Endothelial cell of umbilical vein (primary cell): ENCODE data around the gene UST. TPM values are rescaled to one million over a fixed set of nuclear protein-coding genes. Genes with fewer than 3 reads are reported as not detected.

Experiments used
- BruUV-seq: library from RNA; stranded (reverse); fragments of 400-500 nt; replicated peaks from 2 replicates; lab custom pipeline; 2021; lab: Mats Ljungman, UMichigan
- CTCF ChIA-PET: fragments of 300-600, 350-600 bp; sonication (Branson Sonifier 250); formaldehyde crosslinking; loops from one replicate; lab custom pipeline; 2021; ENCODE audit warnings: antibody characterized with exemption, inconsistent platforms; lab: Charles Lee
- POLR2A ChIA-PET: fragments of 300-600, 350-600 bp; sonication (Branson Sonifier 250); formaldehyde crosslinking; loops from one replicate; lab custom pipeline; 2021; ENCODE audit warnings: antibody characterized with exemption, inconsistent platforms; lab: Charles Lee
- DNase-seq: peaks from one replicate; pipeline ENCODE4 v3.0.0-alpha.2; 2011; ENCODE audit warnings: low read depth, low spot score
- FAIRE-seq: peaks from 2 replicates; lab custom pipeline; 2011; peaks lifted over from hg19 to GRCh38; lab: Jason Lieb, UNC
- H2AFZ ChIP-seq: 2 replicates; pipeline ENCODE4 v1.6.0; 2012; ENCODE audit warnings: low read depth, low read length, control low read depth, inconsistent platforms
- H3K27ac ChIP-seq: 2 replicates; pipeline ENCODE4 v1.5.1; 2011; ENCODE audit warnings: low read depth, mild to moderate bottlenecking, control low read depth, low read length, moderate library complexity; ENCODE audit not compliant: insufficient read depth
- H3K27me3 ChIP-seq, 2 experiments: 2 replicates each; pipeline versions ENCODE4 v1.6.0 to v1.6.1; 2011; ENCODE audit warnings: low read length in 2 of 2, mixed read lengths in 1 of 2; ENCODE audit not compliant: control insufficient read depth in 2 of 2, insufficient read depth in 2 of 2
- H3K36me3 ChIP-seq, 2 experiments: 2 replicates in 1 of 2; 3 replicates in 1 of 2; pipeline ENCODE4 v1.5.1; 2011; ENCODE audit warnings: low read length in 2 of 2, mild to moderate bottlenecking in 1 of 2, moderate library complexity in 1 of 2; ENCODE audit not compliant: control insufficient read depth in 2 of 2, insufficient read depth in 2 of 2; ENCODE audit errors: extremely low read depth in 1 of 2
- H3K4me1 ChIP-seq: 3 replicates; pipeline ENCODE4 v1.5.1; 2011; ENCODE audit warnings: mild to moderate bottlenecking, low read length; ENCODE audit not compliant: control insufficient read depth, insufficient read depth; ENCODE audit errors: extremely low read depth
- H3K4me2 ChIP-seq: 2 replicates; pipeline ENCODE4 v1.6.1; 2011; ENCODE audit warnings: low read length, control low read depth, mixed read lengths; ENCODE audit not compliant: insufficient read depth
- H3K4me3 ChIP-seq, 3 experiments: fragments of 200-600 bp in 1 of 3; sonication (generic), shearing (Covaris generic) in 1 of 3; replicated peaks in 1 of 3; 2 replicates each; pipeline ENCODE4 v1.5.1; 2011 to 2016; ENCODE audit warnings: control low read depth in 3 of 3, low read length in 3 of 3, mild to moderate bottlenecking in 2 of 3, inconsistent platforms in 1 of 3, low read depth in 1 of 3, moderate library complexity in 1 of 3; ENCODE audit not compliant: insufficient read depth in 1 of 3
- H3K79me2 ChIP-seq: 2 replicates; pipeline ENCODE4 v1.6.0; 2012; ENCODE audit warnings: low read length, inconsistent platforms; ENCODE audit not compliant: control insufficient read depth, insufficient read depth
- H3K9ac ChIP-seq: replicated peaks from 2 replicates; pipeline ENCODE3; 2011; ENCODE audit warnings: low read length, control low read depth; ENCODE audit not compliant: insufficient read depth; ENCODE audit errors: extremely low read depth
- H3K9me1 ChIP-seq: replicated peaks from 3 replicates; pipeline ENCODE4 v1.6.0; 2011; ENCODE audit warnings: mild to moderate bottlenecking, low read length; ENCODE audit not compliant: control insufficient read depth, insufficient read depth; ENCODE audit errors: extremely low read depth
- H3K9me3 ChIP-seq: replicated peaks from 2 replicates; pipeline ENCODE4 v1.5.1; 2012; ENCODE audit warnings: low read length, inconsistent platforms; ENCODE audit not compliant: control insufficient read depth, insufficient read depth
- H4K20me1 ChIP-seq: replicated peaks from 2 replicates; pipeline ENCODE3; 2011; ENCODE audit warnings: mild to moderate bottlenecking, low read length; ENCODE audit not compliant: control insufficient read depth, insufficient read depth; ENCODE audit errors: extremely low read depth
- CTCF ChIP-seq, 2 donors: IDR thresholded peaks; 1 replicate in 1 of 2; 2 replicates in 1 of 2; pipeline ENCODE4 v1.5.1; 2011; ENCODE audit warnings: low read length in 2 of 2, mild to moderate bottlenecking in 2 of 2, moderate library complexity in 2 of 2, control low read depth in 1 of 2, inconsistent platforms in 1 of 2, low read depth in 1 of 2; ENCODE audit not compliant: insufficient read depth in 1 of 2; ENCODE audit errors: extremely low read depth in 1 of 2
- EZH2 ChIP-seq: IDR thresholded peaks from 2 replicates; pipeline ENCODE4 v1.6.1; 2012; ENCODE audit warnings: borderline replicate concordance, low read depth, mild to moderate bottlenecking, moderate library complexity, low read length, inconsistent platforms; ENCODE audit not compliant: severe bottlenecking
- FOS ChIP-seq: IDR thresholded peaks from 2 replicates; pipeline ENCODE4 v1.6.1; 2011; ENCODE audit warnings: mild to moderate bottlenecking, low read length, moderate library complexity, borderline replicate concordance; ENCODE audit not compliant: insufficient read depth
- GATA2 ChIP-seq: IDR thresholded peaks from 2 replicates; pipeline ENCODE4 v1.7.0; 2011; ENCODE audit warnings: low read depth, mild to moderate bottlenecking, moderate library complexity, mixed read lengths, low read length; ENCODE audit not compliant: insufficient read length, insufficient read depth
- JUN ChIP-seq: IDR thresholded peaks from 2 replicates; pipeline ENCODE4 v1.6.1; 2011; ENCODE audit warnings: borderline replicate concordance, low read depth; ENCODE audit not compliant: insufficient read length, insufficient read depth
- MYC ChIP-seq: IDR thresholded peaks from one replicate; pipeline ENCODE4 v1.6.1; 2011; ENCODE audit warnings: mild to moderate bottlenecking, low read depth, low read length
- POLR2A ChIP-seq: IDR thresholded peaks from 2 replicates; pipeline ENCODE4 v1.6.1; 2012; ENCODE audit warnings: low read depth, mild to moderate bottlenecking, control low read depth, low read length
- POLR2AphosphoS5 ChIP-seq: IDR thresholded peaks from 2 replicates; pipeline ENCODE4 v1.6.1; 2012; ENCODE audit warnings: low read depth, mild to moderate bottlenecking, control low read depth, low read length, moderate library complexity; ENCODE audit not compliant: insufficient read depth
- dilution Hi-C: fragments of 300-500 bp; cut with MboI; formaldehyde crosslinking; loops from one replicate; pipeline ENCODE4 v1.15.0; 2019; ENCODE audit warnings: low sequenced_read_pairs; ENCODE audit not compliant: extremely low pct_ligation_motif_present
- intact Hi-C: fragments of 100-400 bp; cut with micrococcal nuclease; formaldehyde crosslinking; loops from one replicate; pipeline ENCODE4 v1.10.0; 2022
- polyA plus RNA-seq, 4 experiments: library from polyadenylated mRNA; depleted of rRNA in 3 of 4; stranded (reverse) in 3 of 4; unstranded in 1 of 4; fragments of >200 nt; gene quantifications; 2 replicates each; pipeline versions ENCODE4 v1.2.1 to v1.2.3, GENCODE V29; 2011 to 2012; ENCODE audit warnings: missing spikeins in 1 of 4
- total RNA-seq: library from RNA; stranded (reverse); gene quantifications from 2 replicates; pipeline ENCODE4 v1.2.3, GENCODE V29; 2021
- TF ChIP-seq, protein P1 (sequence below): IDR thresholded peaks from 2 replicates; pipeline ENCODE4 v1.6.1; 2011; ENCODE audit not compliant: insufficient read depth, insufficient read length

The UST gene
- total and polyA plus RNA-seq, 2 donors (not counting 3 experiments of a cell fraction or from before 2014, with no cell fraction given), result 0.26 to 0.84 TPM

- FAIRE-seq (no peak), DNase-seq (no peak)
- H3K9me3 ChIP-seq, result no peaks in the 10 kb centered on the region
- no peaks in the 10 kb centered on the region for H3K4me1 ChIP-seq
- BruUV-seq, result no TSS peak
- H2AFZ ChIP-seq, result no peak overlapping the region
- no peak overlapping the region for H3K4me3 ChIP-seq
- H3K9me1 ChIP-seq, result no peaks in the 10 kb centered on the region
- intact Hi-C loops (no loop called here), dilution Hi-C loops (no loop called here)
- H3K27ac ChIP-seq, result no peak overlapping the region
- no peak overlapping the region for H3K4me2 ChIP-seq
- H3K36me3 ChIP-seq, result no peaks in the 10 kb centered on the region
- POLR2A ChIA-PET, result no interaction called here
- CTCF ChIA-PET, result interaction anchor here (1.0 kb wide), 1 partner anchor 12 kb away, joined by 4 read pairs; no protein-coding TSS in a partner anchor
- H3K79me2 ChIP-seq, result no peaks in the 10 kb centered on the region
- no peak overlapping the region for H3K9ac ChIP-seq
- TF ChIP-seq JUN (no peak), FOS (no peak), EZH2 (no peak), POLR2AphosphoS5 (no peak), MYC (no peak), GATA2 (no peak), CTCF (IDR thresholded peaks at IDR 0.05; ENCODE audit: extremely low read depth in 1 of 2, insufficient read depth in 1 of 2, low read depth in 1 of 2, low read length in 2 of 2) (no peak), POLR2A (no peak)
- TF ChIP-seq, protein P1, sequence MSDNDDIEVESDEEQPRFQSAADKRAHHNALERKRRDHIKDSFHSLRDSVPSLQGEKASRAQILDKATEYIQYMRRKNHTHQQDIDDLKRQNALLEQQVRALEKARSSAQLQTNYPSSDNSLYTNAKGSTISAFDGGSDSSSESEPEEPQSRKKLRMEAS, result no peak
- H4K20me1 ChIP-seq, result no peaks in the 10 kb centered on the region
- peaks cover 0 to 1% of the 10 kb centered on the region in 2 experiments for H3K27me3 ChIP-seq
These were observed 269.9 kb downstream of the UST start for GRCh38 chr6:149016716-149017115.
